ENCODE data around the gene SMYD2.

DNA sequence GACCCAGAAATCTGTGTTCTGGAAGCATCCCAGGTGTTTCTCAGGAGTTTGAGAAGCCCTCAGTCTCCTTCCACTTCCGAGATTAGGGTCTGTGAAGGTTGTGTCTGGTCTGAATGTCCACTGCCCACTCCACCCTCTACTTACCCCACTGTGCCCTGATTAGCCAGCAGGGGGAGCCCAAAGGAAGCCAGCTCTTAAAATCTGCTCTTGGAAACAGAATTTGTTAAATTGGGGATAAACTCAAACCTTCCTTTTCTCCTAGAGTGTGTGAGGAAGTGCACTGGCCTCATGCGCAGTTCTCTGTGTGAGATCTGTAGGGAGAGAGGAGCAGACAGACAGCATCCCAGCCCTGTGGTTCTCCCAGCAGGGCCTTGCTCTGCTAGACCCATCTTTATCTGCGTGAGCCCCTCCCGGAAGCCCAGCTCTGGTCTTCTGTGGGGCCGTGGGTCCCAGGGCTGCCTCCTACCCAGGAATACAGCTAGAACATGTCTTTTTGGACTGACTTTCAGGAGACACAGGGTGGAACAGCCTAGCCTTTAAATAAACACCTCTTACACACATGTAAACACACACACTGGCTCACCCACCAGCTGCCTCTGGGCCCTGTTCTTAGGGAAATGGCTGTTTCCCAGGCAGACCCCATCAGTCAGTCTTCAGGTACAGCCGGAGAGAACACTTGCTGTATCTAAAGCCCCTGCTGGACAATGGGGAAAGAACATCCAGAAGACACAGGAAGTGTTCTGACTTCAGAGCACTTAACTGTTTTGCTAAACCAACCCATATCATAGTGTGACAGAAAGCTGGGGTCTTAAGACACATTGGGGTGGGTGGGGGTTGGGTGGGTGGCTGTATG, 52.2 kb downstream of the SMYD2 start:
- TF ChIP-seq CTCF (IDR thresholded peaks at IDR 0.05) = peak; percentile 69 to 88 (median 83)
- no peak for TF ChIP-seq POLR2A (IDR thresholded peaks at IDR 0.05)

All from testis (tissue), 2 donors.